MCF 10A (cell line): Measurements from ENCODE around the gene ARHGEF10L. TPM values are rescaled to one million over a fixed set of nuclear protein-coding genes. Genes with fewer than 3 reads are reported as not detected.

Experiments
- BruUV-seq: library from RNA; stranded (reverse); fragments of 400-500 nt; replicated peaks from 2 replicates; lab custom pipeline; 2021; lab: Mats Ljungman, UMichigan
- CTCF ChIA-PET: fragments of 300-600 bp; sonication (Branson Sonifier 250); formaldehyde crosslinking; extraction: SDS; loops from one replicate; lab custom pipeline; 2021; ENCODE audit warnings: antibody characterized with exemption, inconsistent platforms; lab: Yijun Ruan, JAX
- POLR2A ChIA-PET: fragments of 300-600, 350-650 bp; sonication (Branson Sonifier 250); formaldehyde crosslinking; extraction: SDS; loops from one replicate; lab custom pipeline; 2020; ENCODE audit warnings: antibody characterized with exemption, inconsistent platforms; lab: Yijun Ruan, JAX
- DNase-seq: peaks from one replicate; pipeline ENCODE4 v3.0.0-alpha.2; 2018; ENCODE audit not compliant: unreplicated experiment
- H3K27ac Mint-ChIP-seq: one replicate; pipeline ENCODE4 v1.8.0; 2022; ENCODE audit warnings: mild to moderate bottlenecking, low read depth, mixed read lengths; ENCODE audit not compliant: unreplicated experiment
- H3K27me3 Mint-ChIP-seq: one replicate; pipeline ENCODE4 v1.8.0; 2022; ENCODE audit warnings: mixed read lengths; ENCODE audit not compliant: insufficient read depth, unreplicated experiment
- H3K36me3 Mint-ChIP-seq: one replicate; pipeline ENCODE4 v1.8.0; 2022; ENCODE audit warnings: mild to moderate bottlenecking, moderate library complexity, mixed read lengths; ENCODE audit not compliant: insufficient read depth, unreplicated experiment
- H3K4me1 Mint-ChIP-seq: one replicate; pipeline ENCODE4 v1.8.0; 2022; ENCODE audit warnings: mixed read lengths; ENCODE audit not compliant: insufficient read depth, unreplicated experiment
- H3K4me3 Mint-ChIP-seq: one replicate; pipeline ENCODE4 v1.8.0; 2022; ENCODE audit warnings: mild to moderate bottlenecking, moderate library complexity, mixed read lengths; ENCODE audit not compliant: unreplicated experiment
- H3K9me3 Mint-ChIP-seq: one replicate; pipeline ENCODE4 v1.8.0; 2022; ENCODE audit warnings: mixed read lengths; ENCODE audit not compliant: unreplicated experiment
- intact Hi-C: fragments of 100-400 bp; cut with micrococcal nuclease; formaldehyde crosslinking; loops from 2 replicates; pipeline ENCODE4 v1.14.1; 2022
- total RNA-seq: library from RNA; stranded (reverse); gene quantifications from 2 replicates; pipeline ENCODE4 v1.2.3, GENCODE V29; 2022
- TF ChIP-seq, protein P1 (sequence below): fragments of 200-600 bp; IDR thresholded peaks from one replicate; pipeline ENCODE4 v1.8.0; 2022; ENCODE audit warnings: antibody characterized with exemption, mild to moderate bottlenecking; ENCODE audit not compliant: unreplicated experiment

Gene ARHGEF10L
- total RNA-seq, 1 experiment from 2014 or later, result 5.0 TPM

DNA sequence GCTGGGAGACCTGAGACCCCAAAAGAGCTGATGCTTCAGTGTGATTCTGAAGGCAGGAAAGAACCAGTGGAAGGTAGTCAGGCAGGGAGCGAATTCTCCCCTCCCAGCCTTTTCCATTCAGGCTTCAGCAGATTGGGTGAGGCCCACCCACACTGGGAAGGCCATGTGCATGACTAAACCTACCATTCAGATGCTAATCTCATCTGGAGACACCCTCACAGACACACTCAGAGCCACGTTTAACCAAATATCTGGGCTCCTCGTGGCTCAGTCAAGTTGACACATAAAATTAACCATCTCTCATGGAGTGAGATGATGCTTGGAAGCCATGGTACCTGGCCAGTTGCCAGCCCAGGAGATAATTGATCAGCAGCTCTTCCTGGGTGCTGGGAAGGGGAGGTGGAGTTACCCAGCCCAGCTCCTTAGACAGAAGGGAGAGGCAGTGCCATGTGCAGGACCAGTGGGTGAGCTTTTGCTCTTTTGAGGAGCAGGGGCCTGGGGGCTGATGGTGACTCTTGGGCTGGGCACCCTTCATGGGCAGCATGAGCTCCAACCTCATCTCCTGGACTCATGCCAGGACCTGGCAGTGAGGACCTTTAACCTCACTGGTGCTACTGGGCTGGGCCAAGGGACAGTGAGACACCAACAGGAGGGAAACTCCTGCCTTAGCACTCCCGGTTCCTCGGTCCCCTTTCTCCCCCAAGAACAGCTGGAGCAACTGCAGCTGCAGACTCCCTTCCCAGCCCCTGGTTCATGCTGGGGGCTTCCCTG lies 126.6 kb downstream of the ARHGEF10L start:
- H3K36me3 Mint-ChIP-seq, result peaks cover 4% of the 10 kb centered on the region
- ChIA-PET POLR2A (interaction anchor here (0.6 kb wide), 1 partner anchor 11 kb away, joined by 3 read pairs; no protein-coding TSS in a partner anchor), CTCF (interaction anchor here (0.6 to 0.8 kb wide), 3 partner anchors 509 to 930 kb away, joined by 3 to 5 read pairs (median 3); no protein-coding TSS in a partner anchor)
- H3K9me3 Mint-ChIP-seq, result no peaks in the 10 kb centered on the region
- H3K27me3 Mint-ChIP-seq, result no peaks in the 10 kb centered on the region
- intact Hi-C loops, result no loop called here
- no peak overlapping the region for H3K4me3 Mint-ChIP-seq
- TF ChIP-seq, protein P1, sequence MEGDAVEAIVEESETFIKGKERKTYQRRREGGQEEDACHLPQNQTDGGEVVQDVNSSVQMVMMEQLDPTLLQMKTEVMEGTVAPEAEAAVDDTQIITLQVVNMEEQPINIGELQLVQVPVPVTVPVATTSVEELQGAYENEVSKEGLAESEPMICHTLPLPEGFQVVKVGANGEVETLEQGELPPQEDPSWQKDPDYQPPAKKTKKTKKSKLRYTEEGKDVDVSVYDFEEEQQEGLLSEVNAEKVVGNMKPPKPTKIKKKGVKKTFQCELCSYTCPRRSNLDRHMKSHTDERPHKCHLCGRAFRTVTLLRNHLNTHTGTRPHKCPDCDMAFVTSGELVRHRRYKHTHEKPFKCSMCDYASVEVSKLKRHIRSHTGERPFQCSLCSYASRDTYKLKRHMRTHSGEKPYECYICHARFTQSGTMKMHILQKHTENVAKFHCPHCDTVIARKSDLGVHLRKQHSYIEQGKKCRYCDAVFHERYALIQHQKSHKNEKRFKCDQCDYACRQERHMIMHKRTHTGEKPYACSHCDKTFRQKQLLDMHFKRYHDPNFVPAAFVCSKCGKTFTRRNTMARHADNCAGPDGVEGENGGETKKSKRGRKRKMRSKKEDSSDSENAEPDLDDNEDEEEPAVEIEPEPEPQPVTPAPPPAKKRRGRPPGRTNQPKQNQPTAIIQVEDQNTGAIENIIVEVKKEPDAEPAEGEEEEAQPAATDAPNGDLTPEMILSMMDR, result no peak
- DNase-seq, result no peak
- no peaks in the 10 kb centered on the region for H3K4me1 Mint-ChIP-seq
- BruUV-seq, result no TSS peak
- H3K27ac Mint-ChIP-seq, result no peak overlapping the region

DNA sequence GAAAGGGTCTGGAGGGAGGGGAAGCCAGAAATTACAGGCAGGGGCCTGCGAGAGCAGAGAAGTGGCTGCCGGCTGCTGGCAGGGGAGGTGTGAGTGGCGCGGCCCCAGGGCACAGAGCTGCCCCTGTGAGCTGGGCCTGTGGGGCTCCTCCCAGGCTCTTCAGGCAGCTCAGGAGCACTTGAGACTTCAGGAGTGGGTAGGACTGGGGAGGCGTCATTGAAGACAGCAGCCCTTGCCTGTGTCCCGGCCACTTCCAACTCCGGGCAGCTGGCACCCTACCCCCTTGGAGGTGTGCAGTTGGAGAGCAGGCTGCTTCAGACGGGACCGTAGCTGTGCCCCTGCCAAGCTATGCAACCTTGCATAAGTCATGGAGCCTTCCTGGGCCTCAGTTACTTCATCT lies 128.1 kb downstream of the ARHGEF10L start:
- H3K27ac Mint-ChIP-seq, result no peak overlapping the region
- CTCF ChIA-PET, result interaction anchor here (0.6 to 0.8 kb wide), 2 partner anchors 16 to 1040 kb away, joined by 3 read pairs; no protein-coding TSS in a partner anchor

GRCh38 chr1:17668195-17668594 lies 128.7 kb downstream of the ARHGEF10L start:
- POLR2A ChIA-PET, result no interaction called here
- intact Hi-C loops, result no loop called here
- H3K36me3 Mint-ChIP-seq, result peaks cover 4% of the 10 kb centered on the region
- TF ChIP-seq, protein P1, result no peak
- H3K4me1 Mint-ChIP-seq, result no peaks in the 10 kb centered on the region
- no peaks in the 10 kb centered on the region for H3K27me3 Mint-ChIP-seq
- no peak overlapping the region for H3K4me3 Mint-ChIP-seq
- no TSS peak for BruUV-seq
- no peak overlapping the region for H3K27ac Mint-ChIP-seq
- no peak for DNase-seq
- CTCF ChIA-PET, result interaction anchor here (0.6 to 0.8 kb wide), 2 partner anchors 17 to 1040 kb away, joined by 3 read pairs; no protein-coding TSS in a partner anchor
- no peaks in the 10 kb centered on the region for H3K9me3 Mint-ChIP-seq

More for the DNA sequence above, 128.1 kb downstream of the ARHGEF10L start:
- Mint-ChIP-seq H3K36me3 (peaks cover 4% of the 10 kb centered on the region), H3K9me3 (no peaks in the 10 kb centered on the region), H3K27me3 (no peaks in the 10 kb centered on the region), H3K4me3 (no peak overlapping the region), H3K4me1 (no peaks in the 10 kb centered on the region)
- DNase-seq, result no peak
- TF ChIP-seq, protein P1, result no peak
- POLR2A ChIA-PET, result no interaction called here
- intact Hi-C loops, result no loop called here
- BruUV-seq, result no TSS peak

- H3K27me3 Mint-ChIP-seq, result no peaks in the 10 kb centered on the region
- intact Hi-C loops, result no loop called here
- H3K4me1 Mint-ChIP-seq, result no peaks in the 10 kb centered on the region
- TF ChIP-seq, protein P1, result no peak
- BruUV-seq, result no TSS peak
- ChIA-PET POLR2A (no interaction called here), CTCF (interaction anchor here (0.7 kb wide), 1 partner anchor 1343 kb away, joined by 3 read pairs; no protein-coding TSS in a partner anchor)
- H3K27ac Mint-ChIP-seq, result no peak overlapping the region
- no peak overlapping the region for H3K4me3 Mint-ChIP-seq
- no peaks in the 10 kb centered on the region for H3K9me3 Mint-ChIP-seq
- H3K36me3 Mint-ChIP-seq, result peaks cover 4% of the 10 kb centered on the region
- DNase-seq, result no peak
Observed at GRCh38 chr1:17668624-17669175, 129.2 kb downstream of the ARHGEF10L start.
